Stimulated activated CD4-positive, alpha-beta T cell treated with anti-CD3 and anti-CD28 coated beads, Interleukin-2, amount 100 ng/mL, for 4 hours (primary cell): ENCODE data around the gene ITLN2.
"Not testable (repeated sequence)": the region's sequence is repeated elsewhere in the genome, so short reads cannot be mapped to it uniquely, and the experiment has no call there.

Source experiments
- DNase-seq: peaks from one replicate; pipeline ENCODE4 v3.0.0-alpha.2; 2020; ENCODE audit warnings: low read depth

Gene ITLN2

DNA sequence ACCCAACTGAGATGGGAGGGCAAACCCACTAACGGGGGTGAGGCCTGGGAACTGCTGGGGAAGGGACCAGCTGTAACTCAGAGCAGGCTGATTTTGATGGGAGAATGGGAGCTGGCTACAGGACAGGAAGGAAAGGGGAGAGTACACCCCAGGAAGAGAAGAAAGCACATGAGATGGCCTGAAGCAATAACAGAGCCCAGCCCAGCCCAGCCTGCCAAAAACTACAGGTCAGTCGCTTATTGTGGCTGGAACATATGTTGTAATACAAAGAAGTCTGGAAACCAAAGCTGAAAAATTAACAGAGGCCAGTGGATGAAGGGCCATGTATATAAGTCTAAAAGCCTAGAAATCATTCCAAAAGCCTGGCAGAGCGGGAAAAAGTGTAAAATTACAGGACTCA lies 1.6 kb downstream of the ITLN2 start:
- no peak for DNase-seq

GRCh38 chr1:160952129-160952510 lies 2.5 kb downstream of the ITLN2 start:
- no peak for DNase-seq

DNA sequence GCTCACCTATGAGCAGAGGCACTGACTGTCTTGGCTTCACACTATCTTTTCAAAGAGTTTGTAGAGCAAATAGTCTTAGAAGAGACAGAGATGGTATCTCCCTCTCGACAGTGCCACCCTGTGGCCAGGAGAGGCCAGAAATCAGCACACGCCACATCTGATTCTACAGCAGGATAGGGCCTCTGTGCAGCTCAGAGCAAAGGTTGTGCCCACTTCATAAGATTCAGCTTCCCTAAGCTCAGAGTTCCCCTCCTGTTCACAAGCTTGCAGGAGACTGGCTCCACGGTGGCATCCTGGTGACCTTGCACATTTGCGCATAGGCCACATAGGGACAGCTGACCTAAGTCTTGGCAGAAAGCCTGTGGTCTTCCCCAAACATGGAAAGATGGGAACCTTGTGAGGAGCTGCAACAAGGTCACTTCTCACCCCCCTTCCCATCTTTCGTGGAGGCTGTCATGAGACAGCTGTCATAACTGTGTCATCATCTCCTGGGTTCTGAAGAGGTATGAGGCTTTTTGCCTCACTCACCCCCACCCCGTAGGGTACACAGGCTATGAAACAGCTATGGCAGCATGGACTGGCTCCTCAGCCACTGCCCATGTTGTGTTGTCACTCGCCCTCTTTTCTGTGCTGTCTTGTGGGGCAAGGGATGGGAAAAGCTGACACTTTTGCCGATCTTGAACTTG lies 3.0 kb downstream of the ITLN2 start:
- peak; percentile 49 for DNase-seq

GRCh38 chr1:160950657-160951056 lies 4.0 kb downstream of the ITLN2 start:
- DNase-seq = no peak

DNA sequence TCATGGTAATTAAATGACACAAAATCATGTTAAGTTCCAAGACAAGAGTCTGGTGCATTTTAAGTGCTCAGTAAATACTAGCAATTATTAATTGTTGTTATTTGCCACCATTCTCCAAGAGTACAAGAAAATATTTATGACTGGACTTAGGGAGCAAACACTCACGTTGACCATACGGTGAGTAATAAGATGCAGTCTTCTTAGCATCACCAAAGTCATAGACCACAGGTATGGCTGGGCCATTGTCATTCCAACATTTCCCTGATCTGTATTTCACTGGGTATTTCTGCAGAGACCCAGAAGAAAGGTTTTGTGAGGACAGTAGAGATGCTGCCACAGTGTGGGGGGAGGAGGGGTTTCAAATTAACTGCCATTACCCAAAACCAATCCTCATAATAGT lies 4.7 kb downstream of the ITLN2 start:
- no peak for DNase-seq

GRCh38 chr1:160949216-160949880 lies 5.3 kb downstream of the ITLN2 start:
- not testable (repeated sequence) for DNase-seq

DNA sequence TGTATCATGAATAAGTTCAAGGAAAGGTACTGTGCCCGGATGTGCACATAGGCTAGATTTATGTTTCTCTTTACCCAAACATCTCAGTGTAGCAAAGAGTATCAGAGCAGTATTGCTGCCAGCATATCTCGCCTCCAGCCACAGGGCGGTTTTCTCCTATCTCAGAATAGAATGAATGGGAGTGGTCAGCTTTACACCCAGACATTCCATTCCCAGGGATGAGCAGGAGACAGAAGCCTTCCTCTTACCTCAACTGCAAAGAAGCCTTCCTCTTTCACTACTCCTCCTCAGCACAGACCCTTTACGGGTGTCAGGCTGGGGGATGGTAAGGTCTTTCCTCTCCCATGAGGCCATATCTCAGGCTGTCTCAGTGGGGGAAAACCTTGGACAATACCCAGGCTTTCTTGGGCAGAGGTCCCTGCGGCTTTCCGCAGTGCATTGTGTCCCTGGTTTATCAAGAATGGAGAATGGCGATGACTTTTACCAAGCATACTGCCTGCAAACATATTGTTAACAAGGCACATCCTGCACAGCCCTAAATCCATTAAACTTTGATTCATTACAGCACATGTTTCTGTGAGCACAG lies 7.3 kb downstream of the ITLN2 start:
- DNase-seq = not testable (repeated sequence)

DNA sequence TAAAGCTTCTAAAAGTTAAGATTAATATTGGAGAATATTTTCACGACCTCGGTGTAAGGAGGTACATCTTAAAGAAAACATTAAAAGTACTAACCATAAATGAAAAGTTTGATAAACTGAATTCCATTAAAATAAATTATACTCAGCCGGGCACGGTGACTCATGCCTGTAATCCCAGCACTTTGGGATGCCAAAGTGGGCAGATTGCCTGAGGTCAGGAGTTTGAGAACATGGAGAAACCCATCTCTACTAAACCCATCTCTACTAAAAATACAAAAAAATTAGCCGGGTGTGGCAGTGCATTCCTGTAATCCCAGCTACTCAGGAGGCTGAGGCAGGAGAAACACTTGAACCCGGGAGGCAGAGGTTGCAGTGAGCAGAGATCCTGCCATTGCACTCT lies 8.7 kb downstream of the ITLN2 start:
- DNase-seq = not testable (repeated sequence)

GRCh38 chr1:160945079-160945478 lies 9.5 kb downstream of the ITLN2 start:
- no peak for DNase-seq

DNA sequence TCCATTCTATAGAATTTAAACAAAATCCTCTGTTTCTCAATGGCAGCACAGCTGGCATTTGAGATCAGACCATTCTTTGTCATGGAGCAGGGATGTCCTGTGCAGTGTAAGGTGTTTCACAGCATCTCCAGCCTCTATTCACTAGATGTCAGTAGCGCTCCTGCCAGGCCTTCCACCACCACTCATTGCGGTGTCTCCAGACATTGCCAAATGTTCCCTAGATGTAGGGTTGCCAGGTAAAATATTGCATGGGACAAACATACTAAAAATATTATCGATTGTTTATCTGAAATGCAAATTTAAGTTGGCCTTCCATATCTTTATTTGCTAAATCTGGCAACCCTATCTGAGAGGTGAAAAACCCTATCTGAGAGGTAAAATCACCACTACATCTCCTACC lies 11.7 kb downstream of the ITLN2 start:
- no peak for DNase-seq

GRCh38 chr1:160936666-160937065 lies 17.9 kb downstream of the ITLN2 start:
- not testable (repeated sequence) for DNase-seq

DNA sequence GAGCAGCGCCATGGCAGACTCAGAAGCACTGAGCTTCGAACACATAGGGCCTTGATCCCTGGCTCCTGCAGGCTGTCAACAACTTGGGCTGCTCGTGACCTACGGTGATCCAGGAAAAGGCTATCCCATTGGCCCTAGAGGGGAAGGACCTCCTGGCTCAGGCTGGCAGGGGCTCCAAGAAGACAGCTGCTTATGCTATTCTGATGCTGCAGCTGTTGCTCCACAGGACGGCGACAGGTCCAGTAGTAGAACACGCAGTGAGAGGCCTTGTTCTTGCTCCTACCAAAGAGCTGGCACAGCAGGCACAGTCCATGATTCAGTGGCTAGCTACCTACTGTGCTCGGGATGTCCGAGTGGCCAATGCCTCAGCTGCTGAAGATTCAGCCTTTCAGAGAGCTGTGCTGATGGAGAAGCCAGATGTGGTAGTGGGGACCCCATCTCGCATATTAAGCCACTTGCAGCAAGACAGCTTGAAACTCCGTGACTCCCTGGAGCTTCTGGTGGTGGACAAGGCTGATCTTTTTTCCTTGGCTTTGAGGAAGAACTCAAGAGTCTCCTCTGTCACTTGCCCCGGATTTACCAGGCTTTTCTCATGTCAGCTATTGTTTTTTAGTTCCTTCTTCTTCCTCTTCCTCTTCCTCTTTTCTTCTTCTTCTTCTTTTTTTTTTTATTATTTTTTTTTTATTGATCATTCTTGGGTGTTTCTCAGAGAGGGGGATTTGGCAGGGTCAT lies 18.9 kb downstream of the ITLN2 start:
- no peak for DNase-seq

- not testable (repeated sequence) for DNase-seq
Measured at GRCh38 chr1:160933305-160933704, 21.3 kb downstream of the ITLN2 start.

- no peak for DNase-seq
Measured at GRCh38 chr1:160925652-160926244, 28.9 kb downstream of the ITLN2 start.

DNA sequence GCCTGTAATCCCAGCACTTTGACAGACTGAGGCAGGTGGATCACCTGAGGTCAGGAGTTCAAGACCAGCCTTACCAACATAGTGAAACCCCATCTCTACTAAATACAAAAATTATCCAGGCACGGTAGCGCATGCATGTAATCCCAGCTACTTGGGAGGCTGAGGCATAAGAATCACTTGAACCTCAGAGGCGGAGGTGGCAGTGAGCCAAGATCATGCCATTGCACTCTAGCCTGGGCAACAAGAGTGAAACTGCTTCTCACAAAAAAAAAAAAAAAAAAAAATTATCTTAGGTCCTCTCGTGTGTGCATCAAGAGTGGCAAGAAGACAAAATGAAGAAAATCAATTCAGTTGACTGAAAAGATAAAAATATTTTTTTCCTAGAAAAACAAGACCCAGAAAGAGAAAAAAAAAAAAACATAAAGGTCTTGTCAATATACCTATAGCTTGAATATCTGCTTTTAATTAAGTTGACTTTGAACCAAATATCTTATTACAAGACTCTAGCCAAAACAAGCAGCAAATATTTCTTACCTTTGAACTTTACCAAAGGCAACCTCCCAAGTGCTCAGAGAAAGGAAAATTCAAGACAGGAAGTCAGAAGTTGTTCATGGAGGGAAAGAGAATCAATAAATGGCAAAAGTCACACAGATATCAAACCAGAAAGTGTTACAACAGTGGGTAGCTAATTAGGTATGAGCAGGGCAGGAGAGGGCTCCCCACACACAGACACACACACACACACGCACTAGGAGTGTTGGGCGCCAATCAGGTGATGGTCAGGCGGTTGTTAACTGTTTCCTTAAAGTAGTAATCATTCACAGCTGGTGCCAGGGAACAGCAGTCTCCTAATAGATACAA lies 29.6 kb downstream of the ITLN2 start:
- DNase-seq = no peak

GRCh38 chr1:160916666-160917065 lies 37.9 kb downstream of the ITLN2 start:
- DNase-seq = no peak

DNA sequence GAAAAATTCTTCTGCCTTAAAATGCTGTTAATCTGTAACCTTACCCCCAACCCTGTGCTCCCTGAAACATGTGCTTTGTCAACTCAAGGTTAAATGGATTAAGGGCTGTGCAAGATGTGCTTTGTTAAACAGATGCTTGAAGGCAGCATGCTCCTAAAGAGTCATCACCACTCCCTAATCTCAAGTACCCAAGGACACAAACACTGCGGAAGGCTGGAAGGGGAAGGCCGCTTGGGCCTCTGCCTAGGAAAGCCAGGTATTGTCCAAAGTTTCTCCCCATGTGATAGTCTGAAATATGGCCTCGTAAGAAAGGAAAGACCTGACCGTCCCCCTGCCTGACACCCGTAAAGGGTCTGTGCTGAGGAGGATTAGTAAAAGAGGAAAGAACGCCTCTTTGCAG lies 41.4 kb downstream of the ITLN2 start:
- DNase-seq = not testable (repeated sequence)

GRCh38 chr1:160911925-160912324 lies 42.7 kb downstream of the ITLN2 start:
- no peak for DNase-seq

DNA sequence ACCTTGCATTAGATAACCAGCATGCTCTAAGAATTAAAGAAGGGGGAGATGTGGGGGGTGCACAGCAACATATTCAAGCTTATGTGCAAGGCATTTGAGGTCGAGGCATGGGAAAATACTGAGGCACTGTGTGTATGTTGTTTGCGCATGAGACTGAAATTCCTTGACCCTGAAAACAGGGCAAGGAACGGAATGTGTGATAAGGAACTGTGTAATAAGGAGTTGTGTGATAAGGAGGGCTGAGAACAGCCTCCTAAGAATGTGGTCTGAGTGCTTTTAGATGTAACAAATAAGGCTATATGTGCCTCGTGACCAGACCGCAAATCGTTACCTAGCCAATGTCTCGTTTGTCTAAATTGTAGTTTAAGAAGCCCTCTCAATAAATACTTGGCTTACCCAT lies 43.2 kb downstream of the ITLN2 start:
- no peak for DNase-seq

DNA sequence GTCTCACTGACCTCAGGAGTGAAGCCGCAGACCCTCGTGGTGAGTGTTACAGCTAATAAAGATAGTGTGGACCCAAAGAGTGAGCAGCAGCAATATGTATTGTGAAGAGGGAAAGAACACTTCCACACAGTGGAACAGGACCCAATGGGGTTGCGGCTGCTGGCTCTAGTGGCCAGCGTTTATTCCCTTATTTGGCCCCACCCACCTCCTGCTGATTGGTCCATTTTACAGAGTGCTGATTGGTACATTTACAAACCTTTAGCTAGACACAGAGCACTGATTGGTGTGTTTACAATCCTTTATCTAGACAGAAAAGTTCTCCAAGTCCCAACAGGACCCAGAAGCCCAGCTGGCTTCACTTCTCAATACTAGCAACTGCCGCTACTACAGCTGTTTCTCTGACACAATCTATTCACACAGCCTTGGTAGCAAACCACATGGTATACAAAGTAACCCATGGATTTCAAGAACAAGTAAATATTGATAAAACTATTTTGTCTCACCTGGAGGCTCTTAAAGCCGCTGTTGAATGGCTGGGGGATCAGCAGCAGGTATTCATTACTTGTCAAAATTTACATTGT lies 44.3 kb downstream of the ITLN2 start:
- DNase-seq = no peak

- no peak for DNase-seq
Measured at GRCh38 chr1:160907976-160908375, 46.6 kb downstream of the ITLN2 start.
